ENCODE measurements around the gene KCNN3.

DNA sequence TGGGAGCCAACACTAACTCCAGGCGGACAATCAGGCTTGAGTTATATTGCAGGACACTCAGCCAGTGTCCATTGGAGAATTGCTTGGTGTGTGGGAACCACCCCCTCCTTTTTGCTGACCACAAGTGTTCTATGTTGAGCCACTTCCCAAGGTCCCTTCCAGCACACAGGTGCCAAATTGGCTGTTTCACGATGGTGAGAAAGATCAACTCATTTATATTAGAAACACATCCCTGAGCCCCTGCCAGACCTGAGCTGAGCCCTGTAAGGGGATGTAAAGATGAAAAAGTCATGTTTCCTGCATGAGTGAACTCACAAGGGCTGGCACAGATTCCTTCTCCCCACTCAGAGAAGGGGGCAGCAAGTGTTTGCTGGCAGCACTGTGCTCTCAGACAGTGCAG lies 96.5 kb downstream of the KCNN3 start:
- TF ChIP-seq CSDC2 (CRISPR knock-in tag; IDR thresholded peaks at IDR 0.05), result no peak
- TF ChIP-seq, protein P1, sequence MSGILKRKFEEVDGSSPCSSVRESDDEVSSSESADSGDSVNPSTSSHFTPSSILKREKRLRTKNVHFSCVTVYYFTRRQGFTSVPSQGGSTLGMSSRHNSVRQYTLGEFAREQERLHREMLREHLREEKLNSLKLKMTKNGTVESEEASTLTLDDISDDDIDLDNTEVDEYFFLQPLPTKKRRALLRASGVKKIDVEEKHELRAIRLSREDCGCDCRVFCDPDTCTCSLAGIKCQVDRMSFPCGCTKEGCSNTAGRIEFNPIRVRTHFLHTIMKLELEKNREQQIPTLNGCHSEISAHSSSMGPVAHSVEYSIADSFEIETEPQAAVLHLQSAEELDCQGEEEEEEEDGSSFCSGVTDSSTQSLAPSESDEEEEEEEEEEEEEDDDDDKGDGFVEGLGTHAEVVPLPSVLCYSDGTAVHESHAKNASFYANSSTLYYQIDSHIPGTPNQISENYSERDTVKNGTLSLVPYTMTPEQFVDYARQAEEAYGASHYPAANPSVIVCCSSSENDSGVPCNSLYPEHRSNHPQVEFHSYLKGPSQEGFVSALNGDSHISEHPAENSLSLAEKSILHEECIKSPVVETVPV (CRISPR knock-in tag; IDR thresholded peaks at IDR 0.05), result no peak

Measured in SK-N-SH treated with all-trans-retinoic acid at 6 μM for 48 hours (cell line).